Activated CD4-positive, alpha-beta T cell treated with anti-CD3 and anti-CD28 coated beads for 48 hours (primary cell): ENCODE results near the gene SCFD2.
"Not testable (repeated sequence)": the region's sequence is repeated elsewhere in the genome, so short reads cannot be mapped to it uniquely, and the experiment has no call there.

ENCODE experiments used
- DNase-seq: peaks from one replicate; pipeline ENCODE4 v3.0.0-alpha.2; 2020

The SCFD2 gene

GRCh38 chr4:52840531-52841370 is 525.1 kb downstream of the SCFD2 start:
- no peak for DNase-seq

DNA sequence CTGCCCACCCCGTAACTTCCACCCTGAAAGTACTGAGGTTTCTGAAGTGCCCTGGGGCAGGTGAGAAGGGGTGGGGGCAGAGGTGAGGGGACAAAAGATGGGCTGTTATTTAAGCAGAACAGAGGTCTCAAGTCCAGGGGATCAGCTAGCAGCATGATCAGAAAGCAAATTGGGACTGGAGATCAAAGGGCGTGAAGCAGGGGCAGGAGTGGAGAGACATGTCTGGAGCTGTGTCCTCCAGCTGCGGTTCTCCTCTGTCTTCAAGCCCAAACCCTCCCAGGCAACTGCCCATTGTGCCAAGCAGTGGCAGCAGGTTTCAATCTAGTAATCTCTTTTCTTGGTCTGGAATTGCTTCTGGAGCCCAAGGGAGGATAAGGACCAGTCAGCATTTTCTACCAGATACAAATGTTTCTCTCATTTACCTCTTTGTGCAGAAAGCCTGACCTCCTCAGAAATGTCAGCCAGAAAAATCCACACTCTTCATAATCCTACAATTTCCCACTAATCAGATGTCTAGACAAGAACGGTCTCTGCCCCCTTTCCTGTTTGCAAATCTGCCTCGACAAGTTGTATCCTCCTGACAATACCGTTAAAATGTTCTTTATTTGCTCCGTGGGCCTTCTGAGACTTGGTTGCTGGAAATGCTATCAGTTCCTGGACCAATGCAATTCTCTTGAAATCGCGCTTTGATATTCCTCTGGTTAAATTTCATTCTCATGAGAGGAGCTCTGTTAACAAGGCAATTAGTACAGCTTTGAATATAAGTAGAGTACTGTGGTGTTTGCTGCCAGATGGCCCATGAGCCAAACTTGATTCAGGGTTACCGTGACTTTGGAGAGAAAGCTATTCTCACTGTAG is 526.9 kb downstream of the SCFD2 start:
- DNase-seq, result no peak

- DNase-seq, result no peak
Observed at GRCh38 chr4:52837716-52838558, 527.9 kb downstream of the SCFD2 start.

GRCh38 chr4:52836678-52837077 is 529.2 kb downstream of the SCFD2 start:
- DNase-seq, result no peak

DNA sequence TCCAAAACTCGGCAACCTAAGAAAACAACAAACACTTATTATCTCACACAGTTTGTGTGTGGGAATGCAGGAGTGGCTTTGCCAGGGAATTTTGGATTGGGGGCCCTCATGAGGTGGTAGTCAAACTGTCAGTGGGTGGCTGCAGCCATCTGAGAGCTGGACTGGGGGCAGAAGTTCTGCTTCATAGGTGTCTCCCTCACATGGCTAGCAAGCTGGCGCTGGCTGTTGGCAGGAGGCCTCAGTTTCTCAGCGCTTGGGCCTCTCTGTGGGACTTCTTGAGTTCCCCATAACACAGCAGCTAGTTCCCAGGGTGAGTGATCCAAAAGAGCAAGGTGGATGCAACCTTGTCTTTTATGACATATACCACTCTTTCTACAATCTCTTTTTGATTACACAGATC is 529.7 kb downstream of the SCFD2 start:
- DNase-seq, result no peak

DNA sequence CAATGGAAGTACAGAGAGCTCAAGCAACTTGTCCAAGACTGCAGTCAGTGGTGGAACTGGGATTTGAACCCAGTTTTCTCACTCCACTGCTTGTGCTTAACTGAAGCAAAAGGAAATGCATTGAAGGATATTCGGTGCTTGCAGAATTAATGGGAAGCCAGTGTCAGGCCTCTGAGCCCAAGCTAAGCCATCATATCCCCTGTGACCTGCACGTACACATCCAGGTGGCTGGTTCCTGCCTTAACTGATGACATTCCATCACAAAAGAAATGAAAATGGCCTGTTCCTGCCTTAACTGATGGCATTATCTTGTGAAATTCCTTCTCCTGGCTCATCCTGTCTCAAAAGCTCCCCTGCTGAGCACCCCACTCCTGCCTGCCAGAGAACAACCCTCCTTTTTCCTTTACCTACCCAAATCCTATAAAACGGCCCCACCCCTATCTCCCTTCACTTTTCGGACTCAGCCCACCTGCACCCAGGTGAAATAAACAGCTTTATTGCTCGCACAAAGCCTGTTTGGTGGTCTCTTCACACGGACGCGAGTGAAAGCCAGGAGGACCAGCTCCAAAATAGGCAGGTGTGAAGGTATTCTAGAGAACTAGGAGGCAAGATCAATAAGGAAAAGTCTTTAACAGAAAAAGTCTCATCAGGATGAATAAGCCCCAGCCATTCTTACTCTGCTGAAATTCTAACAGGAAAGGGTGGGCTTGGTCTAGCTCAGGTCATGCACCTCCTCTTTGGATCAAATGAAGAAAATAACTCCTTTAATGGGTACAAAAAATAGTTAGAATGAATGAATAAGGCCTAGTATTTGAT is 531.0 kb downstream of the SCFD2 start:
- DNase-seq, result not testable (repeated sequence)

DNA sequence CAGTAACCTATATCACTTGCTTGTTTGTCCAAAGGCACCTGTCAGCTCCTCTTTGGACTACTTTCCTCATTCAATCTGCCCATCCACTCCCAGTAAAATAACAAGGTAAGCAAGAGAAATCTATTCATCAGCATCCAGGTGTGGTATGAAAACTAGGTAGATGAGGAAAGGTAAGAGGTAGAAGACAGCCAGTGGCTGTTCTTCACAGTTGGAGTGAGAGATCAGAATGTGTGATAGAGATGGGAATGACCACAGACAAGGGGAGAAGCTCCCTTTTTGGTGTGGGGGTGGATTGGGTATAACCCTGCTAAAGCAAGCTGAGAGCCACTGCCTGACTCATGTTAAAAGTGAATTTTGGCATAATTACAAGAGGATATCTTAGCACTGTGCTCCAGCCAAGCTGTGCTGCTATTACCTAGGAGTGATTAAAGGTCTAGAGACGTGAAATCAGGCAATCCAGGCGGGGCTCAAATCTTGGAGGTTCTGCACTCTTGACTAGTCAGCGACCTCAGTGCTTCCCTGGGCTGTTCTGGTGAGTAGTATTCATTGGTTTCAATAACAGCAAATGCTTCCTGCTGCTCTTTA is 531.8 kb downstream of the SCFD2 start:
- no peak for DNase-seq

DNA sequence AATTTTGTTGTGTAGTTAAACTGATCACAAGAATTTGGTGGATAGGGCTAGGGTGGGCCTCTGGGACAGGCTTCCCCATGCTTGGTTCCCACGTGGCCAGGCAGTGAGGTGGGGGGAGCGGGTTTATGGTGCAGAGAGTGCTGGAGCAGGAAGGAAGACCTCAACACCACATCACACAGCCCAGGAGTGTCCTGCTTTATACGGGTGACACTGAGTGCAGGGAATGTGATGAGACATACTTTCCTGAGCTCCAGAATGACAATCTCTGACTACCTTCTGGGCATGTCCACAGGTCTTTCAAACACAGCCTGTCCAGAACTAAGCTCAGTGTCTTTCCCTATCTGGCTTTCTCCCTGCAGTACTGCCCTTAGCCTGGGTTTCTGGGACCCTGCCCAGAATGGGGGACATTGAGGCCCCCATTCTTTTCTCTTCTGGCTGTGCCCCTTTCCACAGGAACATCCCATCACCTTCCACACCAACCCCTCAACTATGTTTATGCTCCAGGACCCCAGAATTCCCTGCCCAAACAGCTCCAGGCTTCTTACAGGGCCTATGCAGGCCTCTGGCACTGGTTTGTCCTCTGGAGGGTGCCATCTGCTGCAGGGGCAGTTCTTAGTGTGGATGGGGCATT is 540.3 kb downstream of the SCFD2 start:
- DNase-seq, result no peak

DNA sequence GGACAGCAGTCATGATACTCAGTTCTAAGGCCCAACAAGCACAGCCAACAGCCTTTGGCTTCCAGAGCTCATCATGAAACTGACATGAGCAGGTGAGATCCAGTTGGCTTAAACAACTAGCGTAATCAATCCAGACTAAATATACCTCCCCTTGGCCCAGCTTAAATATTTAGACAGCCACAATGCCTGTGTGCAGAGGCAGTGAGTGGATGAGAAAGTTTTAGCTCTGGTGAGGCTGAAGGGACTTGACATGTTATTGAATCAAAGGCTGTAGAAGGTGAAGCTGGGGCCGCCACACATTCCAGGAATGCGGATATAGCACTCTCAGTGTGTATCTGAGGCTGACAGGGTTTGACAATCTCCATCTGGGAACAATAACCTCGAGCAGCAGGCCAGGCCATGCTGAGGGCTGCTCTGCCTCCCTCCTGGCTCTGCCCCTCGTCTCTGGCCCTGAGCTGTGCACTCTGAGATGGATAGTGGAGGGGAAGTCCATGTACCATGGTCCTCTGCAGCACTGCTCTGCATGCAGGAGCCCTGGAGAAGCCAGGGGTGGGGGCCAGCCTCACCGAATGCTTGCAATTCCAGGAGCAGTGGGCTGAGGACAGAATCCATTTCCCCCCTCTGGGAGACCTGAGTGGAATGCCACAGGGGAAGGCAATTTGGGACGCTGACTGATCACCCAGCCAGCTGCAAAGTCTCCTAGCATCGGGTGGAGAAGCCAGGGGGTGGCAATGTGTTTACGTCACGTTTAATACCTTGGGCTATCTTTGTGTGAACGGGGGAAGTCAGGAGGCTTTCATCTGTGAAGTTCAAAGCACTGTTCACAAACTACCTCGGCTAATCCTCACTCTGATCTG is 541.0 kb downstream of the SCFD2 start:
- DNase-seq, result no peak

DNA sequence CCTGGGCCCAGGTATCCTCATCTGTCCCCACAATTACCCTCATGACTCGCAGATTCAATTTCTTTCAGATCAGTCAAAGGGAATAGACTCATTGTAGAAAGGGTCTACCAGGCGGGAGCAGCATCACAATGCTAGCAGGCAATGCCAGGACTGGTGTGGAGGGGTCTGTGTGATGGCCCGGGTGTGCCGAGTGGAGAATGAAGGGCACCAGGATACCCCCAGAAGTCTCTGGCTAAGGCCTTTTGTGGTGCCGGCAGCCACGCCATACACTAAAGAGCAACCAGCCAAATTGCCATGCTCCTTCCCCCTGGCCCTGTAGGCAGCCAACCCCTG is 541.6 kb downstream of the SCFD2 start:
- DNase-seq, result no peak

DNA sequence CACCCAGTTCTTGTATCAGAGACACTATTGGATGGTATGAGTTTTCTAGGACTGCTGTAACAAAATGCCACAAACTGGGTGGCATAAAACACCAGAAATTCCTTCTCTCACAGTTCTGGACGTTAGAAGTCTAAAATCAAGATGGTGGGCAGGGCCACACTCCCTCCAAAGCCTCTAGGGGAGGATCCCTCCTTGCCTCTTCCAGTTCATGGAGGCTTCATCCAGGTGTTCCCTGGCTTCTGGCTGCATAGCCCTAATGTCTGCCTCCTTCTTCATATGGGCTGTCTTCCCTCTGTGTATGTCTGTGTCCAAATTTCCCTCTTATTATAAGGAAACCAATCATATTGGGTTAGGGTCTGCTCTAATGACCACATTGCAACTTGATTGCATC is 542.2 kb downstream of the SCFD2 start:
- DNase-seq, result no peak
